Limb (tissue), 2 donors: ENCODE data around the gene TOLLIP.
A peak's percentile ranks its signal among the peaks of the same experiment; 100 is the strongest.
"Not testable (repeated sequence)": the region's sequence is repeated elsewhere in the genome, so short reads cannot be mapped to it uniquely, and the experiment has no call there.

Source experiments
- DNase-seq, 2 donors: peaks; one replicate each; pipeline ENCODE4 v3.0.0-alpha.2; 2016; ENCODE audit errors: extremely low spot score in 2 of 2

Gene TOLLIP

GRCh38 chr11:1309498-1310317, at the start of gene TOLLIP:
Gene TOLLIP (minus strand): TSS chr11:1309632. CDS start chr11:1309498, 134 bp downstream.
- DNase-seq, result peak; percentile 97 to 99

GRCh38 chr11:1358931-1359330, 49.5 kb upstream of the TOLLIP start:
- not testable (repeated sequence) for DNase-seq

GRCh38 chr11:1358286-1358685, 48.9 kb upstream of the TOLLIP start:
- DNase-seq, result no peak

GRCh38 chr11:1356478-1356960, 47.1 kb upstream of the TOLLIP start:
- DNase-seq, result no peak

GRCh38 chr11:1356007-1356435, 46.6 kb upstream of the TOLLIP start:
- no peak for DNase-seq

GRCh38 chr11:1354125-1354938, 44.9 kb upstream of the TOLLIP start:
- DNase-seq, result no peak

- no peak for DNase-seq
Measured at GRCh38 chr11:1353383-1354124, 44.1 kb upstream of the TOLLIP start.

GRCh38 chr11:1352696-1353382, 43.4 kb upstream of the TOLLIP start:
- DNase-seq, result no peak

GRCh38 chr11:1351278-1351937, 42.0 kb upstream of the TOLLIP start:
- DNase-seq, result no peak

GRCh38 chr11:1350086-1350725, 40.8 kb upstream of the TOLLIP start:
- DNase-seq, result no peak

GRCh38 chr11:1349327-1350041, 40.1 kb upstream of the TOLLIP start:
- DNase-seq, result no peak

- no peak for DNase-seq
Measured at GRCh38 chr11:1348796-1349326, 39.4 kb upstream of the TOLLIP start.

GRCh38 chr11:1348146-1348795, 38.8 kb upstream of the TOLLIP start:
- peak in 1 of 2 donors; percentile 15 for DNase-seq

- not testable (repeated sequence) for DNase-seq
Measured at GRCh38 chr11:1347411-1347999, 38.1 kb upstream of the TOLLIP start.

GRCh38 chr11:1346669-1347390, 37.4 kb upstream of the TOLLIP start:
- DNase-seq, result no peak

GRCh38 chr11:1345737-1346513, 36.5 kb upstream of the TOLLIP start:
- no peak for DNase-seq
